ENCODE results near the gene NOL4L.

Gene NOL4L

GRCh38 chr20:32482442-32483261, 102.5 kb downstream of the NOL4L start:
- peak; percentile 63 to 87 (median 80) for DNase-seq

- peak in 1 of 4 experiments; percentile 25 for DNase-seq
Observed at GRCh38 chr20:32482143-32482441, 103.0 kb downstream of the NOL4L start.

- DNase-seq = peak in 2 of 4 experiments; percentile 42 to 45
Observed at GRCh38 chr20:32481311-32482142, 103.6 kb downstream of the NOL4L start.

- no peak for DNase-seq
Observed at GRCh38 chr20:32480371-32481241, 104.5 kb downstream of the NOL4L start.

GRCh38 chr20:32479697-32480171, 105.4 kb downstream of the NOL4L start:
- peak in 3 of 4 experiments; percentile 24 to 41 (median 30) for DNase-seq

GRCh38 chr20:32479012-32479411, 106.1 kb downstream of the NOL4L start:
- no peak for DNase-seq

GRCh38 chr20:32478576-32478975, 106.6 kb downstream of the NOL4L start:
- DNase-seq = no peak

GRCh38 chr20:32477594-32478512, 107.3 kb downstream of the NOL4L start:
- no peak for DNase-seq

- DNase-seq = no peak
Observed at GRCh38 chr20:32476684-32477593, 108.2 kb downstream of the NOL4L start.

GRCh38 chr20:32474967-32475811, 109.9 kb downstream of the NOL4L start:
- peak; percentile 54 to 79 (median 68) for DNase-seq

- no peak for DNase-seq
Observed at GRCh38 chr20:32474717-32474966, 110.5 kb downstream of the NOL4L start.

- DNase-seq = no peak
Observed at GRCh38 chr20:32474009-32474716, 111.0 kb downstream of the NOL4L start.

- no peak for DNase-seq
Observed at GRCh38 chr20:32473231-32474008, 111.7 kb downstream of the NOL4L start.

GRCh38 chr20:32472581-32473207, 112.4 kb downstream of the NOL4L start:
- no peak for DNase-seq

- DNase-seq = no peak
Observed at GRCh38 chr20:32470940-32471339, 114.2 kb downstream of the NOL4L start.

- DNase-seq = peak; percentile 37 to 77 (median 62)
Observed at GRCh38 chr20:32470025-32470861, 114.9 kb downstream of the NOL4L start.

GRCh38 chr20:32468860-32469259, 116.3 kb downstream of the NOL4L start:
- DNase-seq = peak in 1 of 4 experiments; percentile 43
